Mesendoderm (in vitro differentiated cells): ENCODE data around the gene PLEKHB2.

Experiments
- DNase-seq: peaks from one replicate; pipeline ENCODE4 v3.0.0; 2013
- H2AK5ac ChIP-seq: 2 replicates; pipeline ENCODE4 v1.6.1; 2013; ENCODE audit warnings: low read length, inconsistent platforms
- H2BK120ac ChIP-seq: 2 replicates; pipeline ENCODE4 v1.6.1; 2013; ENCODE audit warnings: low read depth, mild to moderate bottlenecking, low read length, moderate library complexity, mixed read lengths
- H2BK15ac ChIP-seq: replicated peaks from 2 replicates; pipeline ENCODE4 v1.6.1; 2013; ENCODE audit warnings: low read depth, mild to moderate bottlenecking, moderate library complexity
- H2BK5ac ChIP-seq: 2 replicates; pipeline ENCODE4 v1.6.1; 2013; ENCODE audit warnings: low read length, inconsistent platforms
- H3K18ac ChIP-seq: 2 replicates; pipeline ENCODE4 v1.6.1; 2013; ENCODE audit warnings: mild to moderate bottlenecking, low read length, mixed read lengths
- H3K23ac ChIP-seq: one replicate; pipeline ENCODE4 v1.6.1; 2013; ENCODE audit warnings: low read length
- H3K27ac ChIP-seq: 2 replicates; pipeline ENCODE4 v1.5.1; 2013; ENCODE audit warnings: low read depth, mild to moderate bottlenecking, inconsistent platforms, low read length, moderate library complexity
- H3K27me3 ChIP-seq: 2 replicates; pipeline ENCODE4 v1.6.1; 2013; ENCODE audit warnings: low read length, control low read depth, mild to moderate bottlenecking, inconsistent platforms; ENCODE audit not compliant: insufficient read depth, poor library complexity
- H3K36me3 ChIP-seq: 2 replicates; pipeline ENCODE4 v1.6.1; 2013; ENCODE audit warnings: low read length, inconsistent platforms; ENCODE audit not compliant: control insufficient read depth, insufficient read depth
- H3K4ac ChIP-seq: one replicate; pipeline ENCODE4 v1.6.1; 2013; ENCODE audit warnings: low read depth, mild to moderate bottlenecking, low read length, moderate library complexity
- H3K4me1 ChIP-seq: 2 replicates; pipeline ENCODE4 v1.6.1; 2013; ENCODE audit warnings: low read depth, low read length, inconsistent platforms; ENCODE audit not compliant: control insufficient read depth
- H3K4me2 ChIP-seq: 2 replicates; pipeline ENCODE4 v1.6.1; 2013; ENCODE audit warnings: low read length
- H3K4me3 ChIP-seq: 2 replicates; pipeline ENCODE4 v1.5.1; 2013; ENCODE audit warnings: mild to moderate bottlenecking, low read length
- H3K56ac ChIP-seq: one replicate; pipeline ENCODE4 v1.6.1; 2013; ENCODE audit warnings: low read length
- H3K79me1 ChIP-seq: 2 replicates; pipeline ENCODE4 v1.6.1; 2013; ENCODE audit warnings: low read length, inconsistent platforms
- H3K79me2 ChIP-seq: 2 replicates; pipeline ENCODE4 v1.6.1; 2013; ENCODE audit warnings: mild to moderate bottlenecking, low read length; ENCODE audit not compliant: control insufficient read depth, insufficient read depth
- H3K9ac ChIP-seq: 2 replicates; pipeline ENCODE4 v1.6.1; 2013; ENCODE audit warnings: low read length, inconsistent platforms
- H4K5ac ChIP-seq: one replicate; pipeline ENCODE4 v1.6.1; 2013; ENCODE audit warnings: low read length
- H4K8ac ChIP-seq: one replicate; pipeline ENCODE4 v1.6.1; 2013; ENCODE audit warnings: low read depth, mild to moderate bottlenecking, control low read depth, low read length, moderate library complexity
- WGBS: extraction: QIAGEN DNeasy Blood & Tissue Kit; methylation state at CpG from one replicate; pipeline ENCODE4 v1.1.7; 2013; ENCODE audit warnings: low lambda C conversion rate, missing lambda C conversion rate; ENCODE audit not compliant: insufficient coverage; ENCODE audit errors: extremely low coverage; 5-methylcytosine and 5-hydroxymethylcytosine counted together

The PLEKHB2 gene

DNA sequence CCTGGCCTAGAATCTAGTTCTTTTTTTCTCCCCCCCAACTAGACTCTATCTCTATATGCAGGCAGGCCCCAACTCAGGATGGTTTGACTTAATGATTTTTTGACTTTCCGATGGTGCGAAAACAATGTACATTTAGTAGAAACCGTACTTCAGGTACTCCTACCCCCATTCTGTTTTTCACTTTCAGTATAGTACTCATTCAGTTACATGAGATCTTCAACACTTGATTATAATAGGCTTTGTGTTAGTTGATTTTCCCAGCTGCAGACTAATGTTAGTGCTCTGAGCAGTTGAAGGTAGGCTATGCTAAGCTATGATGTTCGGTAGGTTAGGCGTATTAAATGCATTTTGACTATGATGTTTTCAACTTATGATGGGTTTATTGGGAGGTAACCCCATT lies 37.7 kb downstream of the PLEKHB2 start:
- peaks cover 12% of the 10 kb centered on the region for H3K36me3 ChIP-seq
- no peak overlapping the region for H3K9ac ChIP-seq
- H3K4me3 ChIP-seq = no peak overlapping the region
- DNase-seq = no peak
- no peak overlapping the region for H4K8ac ChIP-seq
- H3K18ac ChIP-seq = no peak overlapping the region
- H2BK15ac ChIP-seq = no peak overlapping the region
- H3K27ac ChIP-seq = no peak overlapping the region
- H3K23ac ChIP-seq = no peak overlapping the region
- no peaks in the 10 kb centered on the region for H3K4me1 ChIP-seq
- H3K4ac ChIP-seq = no peak overlapping the region
- no peak overlapping the region for H2BK5ac ChIP-seq
- H4K5ac ChIP-seq = no peak overlapping the region
- WGBS = no CpG with 5 or more reads among the region's 5 CpGs
- peaks cover 7% of the 10 kb centered on the region for H3K79me2 ChIP-seq
- no peak overlapping the region for H3K4me2 ChIP-seq
- no peak overlapping the region for H3K56ac ChIP-seq
- H2AK5ac ChIP-seq = no peak overlapping the region
- no peak overlapping the region for H2BK120ac ChIP-seq
- peaks cover 21% of the 10 kb centered on the region for H3K79me1 ChIP-seq
- no peaks in the 10 kb centered on the region for H3K27me3 ChIP-seq

DNA sequence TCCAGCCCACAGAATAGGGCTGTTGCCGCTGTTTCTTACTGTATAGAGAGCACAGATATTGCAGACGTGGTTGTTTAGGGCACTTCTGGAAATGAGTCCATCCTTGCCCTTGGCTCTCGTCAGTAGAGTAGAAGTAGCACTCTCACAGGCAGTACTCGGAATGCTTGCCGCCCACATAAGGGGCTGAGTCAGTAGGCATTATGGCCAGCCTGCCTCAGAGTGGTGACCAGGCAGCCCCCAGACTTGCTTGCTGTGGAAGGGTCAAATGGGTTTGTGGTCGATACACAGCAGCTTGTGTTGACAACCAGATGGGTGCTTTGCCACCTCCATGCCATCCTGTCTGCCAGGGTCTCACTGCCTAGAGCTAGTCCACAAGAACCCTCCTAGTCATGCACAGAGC lies 38.7 kb downstream of the PLEKHB2 start:
- Histone ChIP-seq H4K8ac (no peak overlapping the region), H2BK15ac (no peak overlapping the region), H3K27ac (no peak overlapping the region), H4K5ac (no peak overlapping the region), H3K4me3 (no peak overlapping the region), H2BK120ac (no peak overlapping the region), H3K79me1 (peaks cover 16% of the 10 kb centered on the region), H3K4ac (no peak overlapping the region), H3K18ac (no peak overlapping the region), H3K4me1 (no peaks in the 10 kb centered on the region), H3K4me2 (no peak overlapping the region), H3K27me3 (no peaks in the 10 kb centered on the region), H3K23ac (no peak overlapping the region), H2BK5ac (no peak overlapping the region), H2AK5ac (no peak overlapping the region), H3K9ac (no peak overlapping the region), H3K36me3 (peaks cover 13% of the 10 kb centered on the region), H3K56ac (no peak overlapping the region), H3K79me2 (peaks cover 5% of the 10 kb centered on the region)
- DNase-seq = no peak
- WGBS = no CpG with 5 or more reads among the region's 6 CpGs

DNA sequence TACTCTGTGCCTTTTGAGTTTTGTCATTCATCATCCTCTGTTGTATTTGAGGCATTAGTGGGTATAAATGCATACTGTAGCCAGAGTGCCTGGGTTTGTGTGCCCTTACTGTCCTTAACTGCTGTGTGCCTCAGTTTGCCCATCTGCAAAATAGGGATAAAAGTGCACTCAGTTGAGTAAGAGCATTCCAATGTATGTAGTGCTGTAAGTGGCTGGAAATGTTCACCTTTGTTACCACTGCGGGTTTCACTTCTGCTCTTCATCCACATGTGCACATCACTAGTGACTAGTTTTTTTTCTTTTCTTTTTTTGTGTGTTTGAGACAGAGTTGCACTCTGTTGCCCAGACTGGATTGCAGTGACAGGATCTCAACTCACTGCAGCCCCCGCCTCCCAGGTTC lies 39.9 kb downstream of the PLEKHB2 start:
- Histone ChIP-seq H3K4me3 (no peak overlapping the region), H2BK120ac (no peak overlapping the region), H3K4me1 (no peaks in the 10 kb centered on the region), H4K5ac (no peak overlapping the region), H3K18ac (no peak overlapping the region), H3K79me2 (peaks cover 4% of the 10 kb centered on the region), H4K8ac (no peak overlapping the region), H3K4ac (no peak overlapping the region), H2BK5ac (no peak overlapping the region), H3K27me3 (no peaks in the 10 kb centered on the region), H3K23ac (no peak overlapping the region), H2BK15ac (no peak overlapping the region), H3K36me3 (peaks cover 12% of the 10 kb centered on the region), H3K4me2 (no peak overlapping the region), H3K27ac (no peak overlapping the region), H2AK5ac (no peak overlapping the region), H3K56ac (no peak overlapping the region), H3K9ac (no peak overlapping the region), H3K79me1 (peaks cover 9% of the 10 kb centered on the region)
- no peak for DNase-seq
- no CpG with 5 or more reads among the region's 2 CpGs for WGBS

DNA sequence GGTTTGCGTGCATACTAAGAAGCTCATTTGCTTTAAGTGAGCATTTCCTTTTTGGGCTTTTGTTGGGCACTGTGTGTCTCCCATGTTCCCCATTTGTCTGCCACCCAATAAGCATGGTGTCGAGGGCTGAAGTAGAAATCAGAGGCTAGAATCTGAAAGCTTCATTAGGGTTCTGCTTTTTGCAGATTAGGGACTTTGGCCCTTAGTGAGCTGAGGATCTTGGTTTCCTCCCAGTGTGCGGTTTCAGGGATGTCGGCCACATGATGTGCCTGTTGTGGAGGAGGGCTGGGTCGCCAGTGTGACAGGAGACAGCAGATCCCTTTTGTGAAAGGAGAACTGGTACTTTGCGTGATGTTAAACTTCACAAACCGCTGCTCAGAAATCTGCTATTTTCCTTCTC lies 41.1 kb downstream of the PLEKHB2 start:
- Histone ChIP-seq H3K56ac (no peak overlapping the region), H3K79me2 (peaks cover 2% of the 10 kb centered on the region), H3K4me2 (no peak overlapping the region), H3K79me1 (peaks cover 5% of the 10 kb centered on the region), H3K18ac (no peak overlapping the region), H3K4ac (no peak overlapping the region), H3K9ac (no peak overlapping the region), H4K8ac (no peak overlapping the region), H3K23ac (no peak overlapping the region), H3K27ac (no peak overlapping the region), H2BK120ac (no peak overlapping the region), H3K4me1 (no peaks in the 10 kb centered on the region), H4K5ac (no peak overlapping the region), H2BK15ac (no peak overlapping the region), H3K36me3 (peaks cover 5% of the 10 kb centered on the region), H2BK5ac (no peak overlapping the region), H3K4me3 (no peak overlapping the region), H3K27me3 (no peaks in the 10 kb centered on the region), H2AK5ac (no peak overlapping the region)
- DNase-seq = no peak
- WGBS = no CpG with 5 or more reads among the region's 7 CpGs

GRCh38 chr2:131146749-131147148 lies 41.6 kb downstream of the PLEKHB2 start:
- no peak overlapping the region for H2BK120ac ChIP-seq
- H3K36me3 ChIP-seq = peaks cover 5% of the 10 kb centered on the region
- H4K5ac ChIP-seq = no peak overlapping the region
- no peak for DNase-seq
- H3K4me1 ChIP-seq = no peaks in the 10 kb centered on the region
- WGBS = no CpG with 5 or more reads among the region's 1 CpG
- no peak overlapping the region for H3K4ac ChIP-seq
- H2BK15ac ChIP-seq = no peak overlapping the region
- no peak overlapping the region for H4K8ac ChIP-seq
- H3K56ac ChIP-seq = no peak overlapping the region
- H3K79me2 ChIP-seq = peaks cover 2% of the 10 kb centered on the region
- no peak overlapping the region for H3K4me3 ChIP-seq
- H3K23ac ChIP-seq = no peak overlapping the region
- no peak overlapping the region for H2AK5ac ChIP-seq
- no peak overlapping the region for H2BK5ac ChIP-seq
- H3K27ac ChIP-seq = no peak overlapping the region
- no peak overlapping the region for H3K18ac ChIP-seq
- peaks cover 5% of the 10 kb centered on the region for H3K79me1 ChIP-seq
- no peaks in the 10 kb centered on the region for H3K27me3 ChIP-seq
- H3K9ac ChIP-seq = no peak overlapping the region
- no peak overlapping the region for H3K4me2 ChIP-seq

- no peak overlapping the region for H3K56ac ChIP-seq
- no peak overlapping the region for H3K9ac ChIP-seq
- H4K5ac ChIP-seq = no peak overlapping the region
- no peaks in the 10 kb centered on the region for H3K4me1 ChIP-seq
- no peak overlapping the region for H2BK120ac ChIP-seq
- no peak overlapping the region for H3K4me2 ChIP-seq
- peaks cover 5% of the 10 kb centered on the region for H3K36me3 ChIP-seq
- peaks cover 5% of the 10 kb centered on the region for H3K79me1 ChIP-seq
- H3K27me3 ChIP-seq = no peaks in the 10 kb centered on the region
- no peak overlapping the region for H3K23ac ChIP-seq
- H3K4me3 ChIP-seq = no peak overlapping the region
- H2AK5ac ChIP-seq = no peak overlapping the region
- H3K27ac ChIP-seq = no peak overlapping the region
- H4K8ac ChIP-seq = no peak overlapping the region
- no peak overlapping the region for H2BK5ac ChIP-seq
- no peak overlapping the region for H3K4ac ChIP-seq
- no peak overlapping the region for H3K18ac ChIP-seq
- no peak overlapping the region for H2BK15ac ChIP-seq
- WGBS = no CpG with 5 or more reads among the region's 3 CpGs
- DNase-seq = peak; percentile 48
- H3K79me2 ChIP-seq = peaks cover 2% of the 10 kb centered on the region
These were observed 43.3 kb downstream of the PLEKHB2 start for GRCh38 chr2:131148426-131148825.
